CD14-positive monocyte (primary cell): ENCODE data around the gene GATA3. TPM values are rescaled to one million over a fixed set of nuclear protein-coding genes. Genes with fewer than 3 reads are reported as not detected.

Experiments used
- DNase-seq, 3 donors: peaks; one replicate each; pipeline ENCODE4 v3.0.0-alpha.2; 2011 to 2022
- H2AFZ ChIP-seq: 2 replicates; pipeline ENCODE4 v1.6.0; 2012; ENCODE audit warnings: mild to moderate bottlenecking, low read depth, low read length, inconsistent platforms; ENCODE audit not compliant: insufficient read depth, poor library complexity, severe bottlenecking
- H3K27ac ChIP-seq, 2 donors: 1 replicate in 1 of 2; 2 replicates in 1 of 2; pipeline ENCODE4 v1.5.1; 2012 to 2013; ENCODE audit warnings: low read length in 2 of 2, control low read depth in 1 of 2, inconsistent platforms in 1 of 2, low read depth in 1 of 2, mild to moderate bottlenecking in 1 of 2
- H3K27me3 ChIP-seq, 2 donors: one replicate each; pipeline versions ENCODE4 v1.6.0 to v1.6.1; 2011 to 2013; ENCODE audit warnings: low read length in 2 of 2; ENCODE audit not compliant: control insufficient read depth in 2 of 2, insufficient read depth in 2 of 2
- H3K36me3 ChIP-seq, 2 donors: replicated peaks in 1 of 2; 1 replicate in 1 of 2; 2 replicates in 1 of 2; pipeline versions ENCODE4 v1.5.1 to v1.6.1; 2012 to 2013; ENCODE audit warnings: low read length in 2 of 2, control low read depth in 1 of 2, inconsistent platforms in 1 of 2, mild to moderate bottlenecking in 1 of 2; ENCODE audit not compliant: insufficient read depth in 2 of 2, control insufficient read depth in 1 of 2
- H3K4me1 ChIP-seq, 2 donors: 1 replicate in 1 of 2; 2 replicates in 1 of 2; pipeline versions ENCODE4 v1.5.1 to v1.6.1; 2012 to 2013; ENCODE audit warnings: low read length in 2 of 2, control low read depth in 1 of 2, inconsistent platforms in 1 of 2, mild to moderate bottlenecking in 1 of 2, moderate library complexity in 1 of 2; ENCODE audit not compliant: insufficient read depth in 2 of 2, control insufficient read depth in 1 of 2
- H3K4me2 ChIP-seq: replicated peaks from 2 replicates; pipeline ENCODE3; 2012; ENCODE audit warnings: low read length, moderate library complexity, mild to moderate bottlenecking; ENCODE audit not compliant: poor library complexity, severe bottlenecking; ENCODE audit errors: extremely low read depth
- H3K4me3 ChIP-seq, 3 experiments: fragments of 200-600 bp in 1 of 3; sonication (generic) in 1 of 3; replicated peaks in 1 of 3; 1 replicate in 2 of 3; 2 replicates in 1 of 3; pipeline ENCODE4 v1.5.1; 2011 to 2013; ENCODE audit warnings: low read length in 3 of 3, mild to moderate bottlenecking in 3 of 3, control low read depth in 2 of 3, low read depth in 2 of 3, inconsistent platforms in 1 of 3, moderate library complexity in 1 of 3
- H3K79me2 ChIP-seq: 2 replicates; pipeline ENCODE4 v1.6.0; 2012; ENCODE audit warnings: mild to moderate bottlenecking, control low read depth, inconsistent platforms, low read length, moderate library complexity; ENCODE audit not compliant: insufficient read depth
- H3K9ac ChIP-seq: 2 replicates; pipeline ENCODE4 v1.6.0; 2017; ENCODE audit warnings: low read length, mild to moderate bottlenecking; ENCODE audit not compliant: insufficient read depth, poor library complexity, severe bottlenecking
- H3K9me3 ChIP-seq, 2 donors: replicated peaks in 1 of 2; 1 replicate in 1 of 2; 2 replicates in 1 of 2; pipeline versions ENCODE4 v1.5.1 to v1.6.1; 2012 to 2013; ENCODE audit warnings: low read length in 2 of 2, control low read depth in 1 of 2; ENCODE audit not compliant: control insufficient read depth in 1 of 2, insufficient read depth in 1 of 2
- H4K20me1 ChIP-seq: 2 replicates; pipeline ENCODE4 v1.6.0; 2012; ENCODE audit warnings: mild to moderate bottlenecking, low read length, control low read depth, moderate library complexity; ENCODE audit not compliant: insufficient read depth
- H3K27ac Mint-ChIP-seq, 7 donors: one replicate each; pipeline ENCODE4 v1.8.0; 2020; ENCODE audit warnings: mild to moderate bottlenecking in 7 of 7, mixed read lengths in 7 of 7, moderate library complexity in 6 of 7, inconsistent platforms in 2 of 7
- H3K27me3 Mint-ChIP-seq, 3 donors: one replicate each; pipeline ENCODE4 v1.8.0; 2021 to 2022; ENCODE audit warnings: low read depth in 3 of 3, mild to moderate bottlenecking in 3 of 3, mixed read lengths in 3 of 3, moderate library complexity in 3 of 3, inconsistent platforms in 1 of 3
- H3K36me3 Mint-ChIP-seq, 2 donors: one replicate each; pipeline ENCODE4 v1.8.0; 2020; ENCODE audit warnings: mixed read lengths in 2 of 2, inconsistent platforms in 1 of 2, mild to moderate bottlenecking in 1 of 2
- H3K4me1 Mint-ChIP-seq: one replicate; pipeline ENCODE4 v1.8.0; 2020; ENCODE audit warnings: mild to moderate bottlenecking, mixed read lengths
- H3K4me3 Mint-ChIP-seq, 2 donors: one replicate each; pipeline ENCODE4 v1.8.0; 2020; ENCODE audit warnings: mild to moderate bottlenecking in 2 of 2, mixed read lengths in 2 of 2, moderate library complexity in 1 of 2
- H3K9me3 Mint-ChIP-seq, 7 donors: one replicate each; pipeline ENCODE4 v1.8.0; 2020 to 2022; ENCODE audit warnings: mixed read lengths in 7 of 7, mild to moderate bottlenecking in 6 of 7, moderate library complexity in 6 of 7, inconsistent platforms in 2 of 7
- WGBS: methylation state at CpG from one replicate; pipeline ENCODE4 v1.1.5; 2013; ENCODE audit warnings: missing lambda C conversion rate; ENCODE audit not compliant: insufficient coverage; 5-methylcytosine and 5-hydroxymethylcytosine counted together
- intact Hi-C, 2 donors: fragments of 100-400 bp; cut with micrococcal nuclease; formaldehyde crosslinking; loops; one replicate each; pipeline versions ENCODE4 v1.15.0 to v1.15.1; 2023
- polyA plus RNA-seq, 3 donors: library from polyadenylated mRNA; depleted of rRNA in 1 of 3; unstranded in 2 of 3; stranded (reverse) in 1 of 3; fragments of 300-500 nt in 2 of 3; fragments of >200 nt in 1 of 3; fragmentation: Illumina TruSeq in 2 of 3; gene quantifications; 1 replicate in 2 of 3; 2 replicates in 1 of 3; pipeline ENCODE4 v1.2.3, GENCODE V29; 2012 to 2021
- TF ChIP-seq, protein P1 (sequence below): fragments of 200-600 bp; IDR thresholded peaks from one replicate; pipeline ENCODE4 v1.8.0; 2022; ENCODE audit warnings: antibody characterized with exemption, mild to moderate bottlenecking

GATA3 gene
- polyA plus RNA-seq, 3 donors: 0.07 to 0.08 TPM; not detected in 1

- Histone ChIP-seq H3K4me2 (peak overlapping the region; percentile 68), H3K36me3 (no peaks in the 10 kb centered on the region), H4K20me1 (no peaks in the 10 kb centered on the region), H3K4me3 (peak overlapping the region; percentile 6 to 54 (median 17)), H3K9ac (no peak overlapping the region), H3K4me1 (peaks cover 16 to 35% of the 10 kb centered on the region in 2 donors), H2AFZ (peak overlapping the region; percentile 35), H3K9me3 (peaks cover 0 to 30% of the 10 kb centered on the region in 2 donors), H3K27me3 (peaks cover 61 to 96% of the 10 kb centered on the region in 2 donors), H3K27ac (no peak overlapping the region), H3K79me2 (no peaks in the 10 kb centered on the region)
- Mint-ChIP-seq H3K27me3 (peaks cover 80 to 97% (median 94%) of the 10 kb centered on the region in 3 donors), H3K4me3 (peak overlapping the region; percentile 73 to 85), H3K4me1 (peaks cover 31% of the 10 kb centered on the region), H3K36me3 (peaks cover 2 to 10% of the 10 kb centered on the region in 2 donors), H3K27ac (no peak overlapping the region), H3K9me3 (peaks cover 0 to 27% (median 7%) of the 10 kb centered on the region in 7 donors)
- TF ChIP-seq, protein P1, sequence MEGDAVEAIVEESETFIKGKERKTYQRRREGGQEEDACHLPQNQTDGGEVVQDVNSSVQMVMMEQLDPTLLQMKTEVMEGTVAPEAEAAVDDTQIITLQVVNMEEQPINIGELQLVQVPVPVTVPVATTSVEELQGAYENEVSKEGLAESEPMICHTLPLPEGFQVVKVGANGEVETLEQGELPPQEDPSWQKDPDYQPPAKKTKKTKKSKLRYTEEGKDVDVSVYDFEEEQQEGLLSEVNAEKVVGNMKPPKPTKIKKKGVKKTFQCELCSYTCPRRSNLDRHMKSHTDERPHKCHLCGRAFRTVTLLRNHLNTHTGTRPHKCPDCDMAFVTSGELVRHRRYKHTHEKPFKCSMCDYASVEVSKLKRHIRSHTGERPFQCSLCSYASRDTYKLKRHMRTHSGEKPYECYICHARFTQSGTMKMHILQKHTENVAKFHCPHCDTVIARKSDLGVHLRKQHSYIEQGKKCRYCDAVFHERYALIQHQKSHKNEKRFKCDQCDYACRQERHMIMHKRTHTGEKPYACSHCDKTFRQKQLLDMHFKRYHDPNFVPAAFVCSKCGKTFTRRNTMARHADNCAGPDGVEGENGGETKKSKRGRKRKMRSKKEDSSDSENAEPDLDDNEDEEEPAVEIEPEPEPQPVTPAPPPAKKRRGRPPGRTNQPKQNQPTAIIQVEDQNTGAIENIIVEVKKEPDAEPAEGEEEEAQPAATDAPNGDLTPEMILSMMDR: no peak
- no peak for DNase-seq
- WGBS: 1% methylated on average over 10 of the region's 15 CpGs
- intact Hi-C loops: no loop called here
These were observed 5.7 kb downstream of the GATA3 start for GRCh38 chr10:8060010-8060703.

GRCh38 chr10:8060704-8061121 is 6.2 kb downstream of the GATA3 start:
- TF ChIP-seq, protein P1: no peak
- Mint-ChIP-seq H3K9me3 (peaks cover 0 to 27% (median 4%) of the 10 kb centered on the region in 7 donors), H3K36me3 (peaks cover 0 to 8% of the 10 kb centered on the region in 2 donors), H3K4me3 (peak overlapping the region; percentile 73 to 85), H3K27ac (no peak overlapping the region), H3K27me3 (peaks cover 77 to 97% (median 94%) of the 10 kb centered on the region in 3 donors), H3K4me1 (peaks cover 26% of the 10 kb centered on the region)
- H2AFZ ChIP-seq: peak overlapping the region; percentile 35
- no peak overlapping the region for H3K27ac ChIP-seq
- peak overlapping the region; percentile 68 for H3K4me2 ChIP-seq
- no peaks in the 10 kb centered on the region for H4K20me1 ChIP-seq
- WGBS: no CpG with 5 or more reads among the region's 10 CpGs
- peaks cover 0 to 24% of the 10 kb centered on the region in 2 donors for H3K9me3 ChIP-seq
- no peaks in the 10 kb centered on the region for H3K36me3 ChIP-seq
- intact Hi-C loops: no loop called here
- H3K79me2 ChIP-seq: no peaks in the 10 kb centered on the region
- peak overlapping the region; percentile 6 to 54 (median 17) for H3K4me3 ChIP-seq
- H3K4me1 ChIP-seq: peaks cover 12 to 29% of the 10 kb centered on the region in 2 donors
- no peak overlapping the region for H3K9ac ChIP-seq
- peaks cover 56 to 96% of the 10 kb centered on the region in 2 donors for H3K27me3 ChIP-seq
- no peak for DNase-seq
